ENCODE results near the gene PPP6R3. TPM values are rescaled to one million over a fixed set of nuclear protein-coding genes. Genes with fewer than 3 reads are reported as not detected.

PPP6R3 gene
- total and polyA plus RNA-seq, 10 of the 15 experiments (the other 5 are each of a cell fraction or from before 2014, with no cell fraction given): 12.4 to 123 (median 74.1) TPM

GRCh38 chr11:68505596-68505995, 45.0 kb downstream of the PPP6R3 start:
- POLR2A ChIA-PET: interaction anchor here (0.7 to 1.2 kb wide), 3 partner anchors 10 to 45 kb away, joined by 3 to 6 read pairs (median 4); partner anchors contain the start of gene PPP6R3
- WGBS (ENCODE audit: insufficient coverage, insufficient replicate concordance, low lambda C conversion rate, missing lambda C conversion rate): 3% methylated on average over 2 of the region's 2 CpGs
- CTCF ChIA-PET: interaction anchor here (1.1 to 1.4 kb wide), 2 partner anchors 11 to 79 kb away, joined by 3 to 4 read pairs; no protein-coding TSS in a partner anchor
- FAIRE-seq (no peak), DNase-seq (ENCODE audit: low read depth, low spot score) (no peak), ATAC-seq (peak; percentile 61)
- Histone ChIP-seq H3K36me3 (ENCODE audit: control insufficient read depth in 2 of 2, insufficient read depth in 2 of 2, low read length in 1 of 2) (peaks cover 2 to 4% of the 10 kb centered on the region in 2 experiments; a peak in 2 of 4 replicates), H3K79me2 (ENCODE audit: control insufficient read depth, insufficient read depth, low read length) (peaks cover 99% of the 10 kb centered on the region), H2AFZ (ENCODE audit: control insufficient read depth, low read depth, low read length) (no peak overlapping the region), H3K9me3 (replicated peaks; ENCODE audit: control insufficient read depth, insufficient read depth, low read length) (no peaks in the 10 kb centered on the region), H3K27ac (ENCODE audit: control insufficient read depth, insufficient read depth) (peak overlapping the region; percentile 17; the same call in 1 of the 2 replicates), H3K9ac (ENCODE audit: control insufficient read depth, insufficient read depth, low read length) (no peak overlapping the region), H3K4me3 (0 out of 2 replicates have a peak overlapping the region, but pooled peaks have one; percentile 5), H3K4me1 (ENCODE audit: control insufficient read depth, insufficient read depth, low read length) (peaks cover 15% of the 10 kb centered on the region), H3K27me3 (replicated peaks in 1 of 2; ENCODE audit: control insufficient read depth in 2 of 2, insufficient read depth in 2 of 2, low read length in 1 of 2) (no peaks in the 10 kb centered on the region), H3K4me2 (ENCODE audit: control insufficient read depth, insufficient read depth) (0 out of 2 replicates have a peak overlapping the region, but pooled peaks have one; percentile 22), H4K20me1 (ENCODE audit: control insufficient read depth, insufficient read depth) (peaks cover 3% of the 10 kb centered on the region; the same call in 1 of the 2 replicates)
- TF ChIP-seq CHD1 (IDR thresholded peaks at IDR 0.05; ENCODE audit: low read depth, low read length): no peak
- no peak for TF ChIP-seq EP300 (IDR thresholded peaks at IDR 0.05; ENCODE audit: borderline replicate concordance in 1 of 2, control insufficient read depth in 1 of 2, low read depth in 2 of 2, low read length in 2 of 2)
- no peak for TF ChIP-seq PBX3 (IDR thresholded peaks at IDR 0.05; ENCODE audit: insufficient replicate concordance, low read depth, low read length)
- no peak for TF ChIP-seq CHD2 (IDR thresholded peaks at IDR 0.05; ENCODE audit: borderline replicate concordance, low read depth, low read length)
- TF ChIP-seq JUND (IDR thresholded peaks at IDR 0.05; ENCODE audit: low read depth, low read length): no peak
- TF ChIP-seq PRDM15 (CRISPR knock-in tag; IDR thresholded peaks at IDR 0.05): no peak
- no peak for TF ChIP-seq KDM1A (IDR thresholded peaks at IDR 0.05; ENCODE audit: borderline replicate concordance)
- intact Hi-C loops (cut with micrococcal nuclease; ENCODE audit: unreplicated experiment): no loop called here
- SMC1A ChIA-PET (ENCODE audit: uncharacterized antibody, unreplicated experiment): interaction anchor here (0.7 to 4.3 kb wide), 5 partner anchors 10 to 43 kb away, joined by 3 to 22 read pairs (median 3); no protein-coding TSS in a partner anchor
- BruUV-seq (replicated peaks): no TSS peak
- in situ Hi-C loops (cut with MboI): no loop called here
- RAD21 ChIA-PET (ENCODE audit: unreplicated experiment): no interaction called here
